Vagina (tissue), 2 donors: Measurements from ENCODE around the gene NPIPA5. TPM values are rescaled to one million over a fixed set of nuclear protein-coding genes. Genes with fewer than 3 reads are reported as not detected.
"Not testable (repeated sequence)": the region's sequence is repeated elsewhere in the genome, so short reads cannot be mapped to it uniquely, and the experiment has no call there.

Experiments
- DNase-seq, 2 donors: peaks; one replicate each; pipeline ENCODE4 v3.0.0-alpha.2; 2017; ENCODE audit errors: extremely low spot score in 2 of 2
- H3K27ac ChIP-seq: fragments of 200-600 bp; sonication (generic); one replicate; pipeline ENCODE4 v1.5.1; 2019
- H3K27me3 ChIP-seq: fragments of 200-600 bp; sonication (generic); one replicate; pipeline ENCODE4 v1.5.1; 2019
- H3K36me3 ChIP-seq, 2 donors: fragments of 200-600 bp; sonication (generic); one replicate each; pipeline ENCODE4 v1.5.1; 2017 to 2019
- H3K4me1 ChIP-seq: fragments of 200-600 bp; sonication (generic); one replicate; pipeline ENCODE4 v1.5.1; 2019
- H3K4me3 ChIP-seq, 2 donors: fragments of 200-600 bp; sonication (generic); 1 replicate in 1 of 2; 2 replicates in 1 of 2; pipeline ENCODE4 v1.5.1; 2016 to 2019
- H3K9me3 ChIP-seq: fragments of 200-600 bp; sonication (generic); one replicate; pipeline ENCODE4 v1.5.1; 2019
- CTCF ChIP-seq, 3 experiments: fragments of 450-650 bp in 2 of 3; fragments of 200-600 bp in 1 of 3; sonication (generic) in 1 of 3; IDR thresholded peaks; one replicate each; pipeline ENCODE4 v1.5.1; 2017 to 2019; ENCODE audit warnings: antibody characterized with exemption in 3 of 3, mild to moderate bottlenecking in 2 of 3, moderate library complexity in 2 of 3
- POLR2A ChIP-seq, 2 donors: fragments of 450-650 bp; IDR thresholded peaks; one replicate each; pipeline ENCODE4 v1.6.1; 2017; ENCODE audit warnings: antibody characterized with exemption in 2 of 2, mild to moderate bottlenecking in 2 of 2, moderate library complexity in 2 of 2
- POLR2AphosphoS5 ChIP-seq, 2 donors: sonication (generic); formaldehyde crosslinking; IDR thresholded peaks; one replicate each; pipeline ENCODE4 v1.9.0; 2017; ENCODE audit warnings: antibody characterized with exemption in 2 of 2, mild to moderate bottlenecking in 2 of 2, low read depth in 1 of 2; ENCODE audit not compliant: insufficient read depth in 1 of 2
- intact Hi-C: fragments of 100-400 bp; cut with DNase I; formaldehyde crosslinking; loops from one replicate; pipeline ENCODE4 v1.15.1; 2023
- total RNA-seq: library from RNA; depleted of rRNA; stranded (reverse); fragments of >200 nt; gene quantifications from one replicate; pipeline ENCODE4 v1.2.3, GENCODE V29; 2016

The NPIPA5 gene
- total RNA-seq, 1 donor from 2014 or later: 5.9 TPM

DNA sequence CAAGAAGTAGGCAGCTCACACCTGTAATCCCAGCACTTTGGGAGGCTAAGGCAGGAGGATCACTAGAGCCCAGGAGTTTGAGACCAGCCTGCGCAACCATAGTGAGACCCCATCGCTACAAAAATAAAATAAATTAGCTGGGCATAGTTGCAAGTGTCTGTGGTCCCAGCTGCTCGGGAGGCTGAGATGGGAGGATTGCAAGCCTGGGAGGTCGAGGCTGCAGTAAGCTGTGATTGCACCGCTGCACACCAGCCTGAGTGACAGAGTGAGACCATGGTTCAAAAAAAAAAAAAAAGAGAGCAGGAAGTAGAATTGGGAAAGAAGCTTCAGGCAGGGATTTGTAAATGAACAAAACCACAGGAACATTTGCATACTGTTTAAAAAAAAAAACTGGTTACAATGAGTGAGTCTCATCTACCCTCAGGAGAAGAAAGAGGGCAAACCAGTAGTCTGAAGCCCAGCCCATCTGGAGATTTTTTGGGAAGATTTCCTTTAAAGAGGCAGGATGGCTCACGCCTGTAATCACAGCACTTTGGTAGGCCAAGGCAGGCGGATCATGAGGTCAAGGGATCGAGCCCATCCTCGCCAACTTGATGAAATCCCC is 25.4 kb upstream of the NPIPA5 start:
- no peak overlapping the region for H3K4me3 ChIP-seq
- no peak for DNase-seq
- H3K27ac ChIP-seq: no peak overlapping the region
- intact Hi-C loops: no loop called here
- TF ChIP-seq CTCF (IDR thresholded peaks at IDR 0.05) (no peak), POLR2A (IDR thresholded peaks at IDR 0.05) (no peak), POLR2AphosphoS5 (IDR thresholded peaks at IDR 0.05; ENCODE audit: insufficient read depth in 1 of 2, low read depth in 1 of 2) (no peak)
- no peaks in the 10 kb centered on the region for H3K9me3 ChIP-seq
- no peaks in the 10 kb centered on the region for H3K27me3 ChIP-seq
- H3K36me3 ChIP-seq: no peaks in the 10 kb centered on the region
- H3K4me1 ChIP-seq: no peaks in the 10 kb centered on the region

DNA sequence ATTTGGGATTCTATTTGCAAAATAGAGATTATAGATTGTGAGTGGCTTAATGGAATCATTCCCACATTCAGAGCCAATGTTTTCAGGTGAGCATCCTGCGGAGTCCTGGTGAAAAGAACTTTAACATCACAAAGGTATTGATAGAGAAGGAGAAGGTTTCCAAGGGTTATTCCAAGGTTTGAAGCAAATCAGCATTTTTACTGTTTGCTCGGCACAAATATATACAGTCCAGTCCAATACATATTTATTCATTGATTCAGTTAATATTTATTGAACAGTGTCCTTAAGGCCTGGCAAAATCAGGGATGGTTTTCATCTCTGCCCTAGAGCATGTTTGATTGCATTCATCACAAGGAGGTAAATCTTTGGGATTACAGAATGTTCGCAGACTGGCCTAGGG is 23.9 kb upstream of the NPIPA5 start:
- intact Hi-C loops: no loop called here
- H3K9me3 ChIP-seq: no peaks in the 10 kb centered on the region

GRCh38 chr16:15400314-15400713 is 22.2 kb upstream of the NPIPA5 start:
- H3K4me1 ChIP-seq, DNase-seq, H3K27ac ChIP-seq, H3K36me3 ChIP-seq, H3K9me3 ChIP-seq, intact Hi-C loops, H3K27me3 ChIP-seq, H3K4me3 ChIP-seq: not testable (repeated sequence)

More for the DNA sequence above, 23.9 kb upstream of the NPIPA5 start:
- no peaks in the 10 kb centered on the region for H3K36me3 ChIP-seq
- no peaks in the 10 kb centered on the region for H3K27me3 ChIP-seq
- no peak overlapping the region for H3K4me3 ChIP-seq
- TF ChIP-seq POLR2AphosphoS5 (IDR thresholded peaks at IDR 0.05; ENCODE audit: insufficient read depth in 1 of 2, low read depth in 1 of 2) (no peak), CTCF (IDR thresholded peaks at IDR 0.05) (no peak), POLR2A (IDR thresholded peaks at IDR 0.05) (no peak)
- no peak overlapping the region for H3K27ac ChIP-seq
- DNase-seq: no peak
- H3K4me1 ChIP-seq: no peaks in the 10 kb centered on the region

- no peak overlapping the region for H3K27ac ChIP-seq
- no peak overlapping the region for H3K4me3 ChIP-seq
- no peaks in the 10 kb centered on the region for H3K4me1 ChIP-seq
- H3K36me3 ChIP-seq: no peaks in the 10 kb centered on the region
- H3K9me3 ChIP-seq: no peaks in the 10 kb centered on the region
- TF ChIP-seq POLR2AphosphoS5 (IDR thresholded peaks at IDR 0.05; ENCODE audit: insufficient read depth in 1 of 2, low read depth in 1 of 2): no peak
- no peak for TF ChIP-seq CTCF (IDR thresholded peaks at IDR 0.05)
- TF ChIP-seq POLR2A (IDR thresholded peaks at IDR 0.05): no peak
- intact Hi-C loops: no loop called here
- DNase-seq: no peak
- no peaks in the 10 kb centered on the region for H3K27me3 ChIP-seq
Observed at GRCh38 chr16:15399317-15399716, 21.2 kb upstream of the NPIPA5 start.

DNA sequence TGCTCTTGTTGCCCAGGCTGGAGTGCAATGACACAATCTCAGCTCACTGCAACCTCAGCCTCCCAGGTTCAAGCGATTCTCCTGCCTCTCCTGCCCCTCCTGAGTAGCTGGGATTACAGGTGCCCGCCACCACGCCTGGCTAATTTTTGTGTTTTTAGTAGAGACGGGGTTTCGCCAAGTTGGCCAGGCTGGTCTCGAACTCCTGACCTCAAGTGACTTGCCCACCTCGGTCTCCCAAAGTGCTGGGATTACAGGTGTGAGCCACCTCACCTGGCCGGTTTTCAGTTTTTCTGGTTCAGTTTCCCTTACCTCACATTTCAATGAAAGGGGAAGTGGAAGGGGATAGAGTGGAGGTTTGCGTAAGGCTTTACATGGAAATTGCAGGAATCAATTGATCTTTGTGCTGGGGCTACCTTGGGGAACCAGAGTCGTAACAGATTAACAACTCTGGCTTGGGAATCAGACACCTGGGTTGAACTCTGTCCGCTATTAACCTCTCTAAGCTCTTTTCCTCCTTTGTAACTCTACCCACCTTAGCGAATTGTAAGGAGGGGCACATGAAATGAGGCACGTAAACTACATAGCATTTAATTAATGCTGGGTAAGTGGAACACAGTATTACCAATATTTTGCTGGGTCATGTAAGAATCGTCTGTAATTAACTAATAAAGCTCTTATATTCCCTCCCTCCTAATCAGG is 20.7 kb upstream of the NPIPA5 start:
- H3K4me3 ChIP-seq: no peak overlapping the region
- DNase-seq: no peak
- no peaks in the 10 kb centered on the region for H3K36me3 ChIP-seq
- intact Hi-C loops: no loop called here
- no peaks in the 10 kb centered on the region for H3K9me3 ChIP-seq
- no peak for TF ChIP-seq POLR2A (IDR thresholded peaks at IDR 0.05)
- no peak for TF ChIP-seq CTCF (IDR thresholded peaks at IDR 0.05)
- TF ChIP-seq POLR2AphosphoS5 (IDR thresholded peaks at IDR 0.05; ENCODE audit: insufficient read depth in 1 of 2, low read depth in 1 of 2): no peak
- H3K4me1 ChIP-seq: no peaks in the 10 kb centered on the region
- no peaks in the 10 kb centered on the region for H3K27me3 ChIP-seq
- no peak overlapping the region for H3K27ac ChIP-seq
